Skin of body (tissue), 2 donors: ENCODE data around the gene CDH16. TPM values are rescaled to one million over a fixed set of nuclear protein-coding genes. Genes with fewer than 3 reads are reported as not detected.
A peak's percentile ranks its signal among the peaks of the same experiment; 100 is the strongest.
"Not testable (repeated sequence)": the region's sequence is repeated elsewhere in the genome, so short reads cannot be mapped to it uniquely, and the experiment has no call there.

Experiments
- DNase-seq: peaks from one replicate; lab custom pipeline; 2025; lab: John Stamatoyannopoulos, UW
- total RNA-seq: library from RNA; depleted of rRNA; stranded (reverse); fragments of >200 nt; gene quantifications from one replicate; pipeline ENCODE4 v1.2.3, GENCODE V29; 2014

Gene CDH16
- total RNA-seq, 1 donor from 2014 or later, result not detected

- no peak for DNase-seq
Observed at GRCh38 chr16:66873685-66874055, 45.0 kb downstream of the CDH16 start.

DNA sequence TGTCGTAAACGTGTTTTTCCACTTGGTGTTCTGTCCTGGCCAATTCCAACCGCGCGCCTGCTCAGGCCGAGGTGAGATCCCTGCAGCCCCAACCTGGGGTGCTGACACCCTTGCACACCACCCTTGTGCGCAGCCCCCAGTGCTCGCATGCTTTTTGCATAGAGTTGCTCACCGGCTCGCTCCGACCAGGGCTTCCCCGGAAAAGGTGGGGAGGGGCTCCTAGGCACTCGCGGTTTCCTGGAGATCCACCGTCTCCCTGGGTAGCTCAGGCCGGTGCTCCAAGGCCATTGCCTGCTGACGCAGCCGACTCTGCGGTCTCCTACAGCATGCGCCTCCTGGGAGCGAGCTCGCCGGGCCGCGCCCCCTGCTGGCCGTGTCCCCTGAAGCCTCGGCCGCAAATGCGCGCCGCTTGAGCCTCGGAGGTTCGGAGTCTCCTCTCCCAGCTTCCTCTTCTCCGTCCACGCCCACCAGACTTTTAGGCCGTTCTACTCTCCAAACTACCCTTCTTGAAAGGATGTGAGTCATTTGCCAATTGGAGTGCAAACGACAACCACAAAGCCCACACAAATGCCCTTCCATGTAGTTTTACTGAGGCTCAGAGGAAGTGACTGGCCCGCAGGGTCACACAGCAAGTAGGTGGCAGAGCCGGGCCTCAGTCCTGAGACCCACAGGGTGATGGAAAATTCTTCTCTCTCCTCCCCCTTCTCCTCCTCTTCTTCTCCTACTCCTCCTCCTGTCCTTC is 45.6 kb downstream of the CDH16 start:
- DNase-seq, result peak; percentile 64

GRCh38 chr16:66872559-66872942 is 46.1 kb downstream of the CDH16 start:
- DNase-seq, result no peak

DNA sequence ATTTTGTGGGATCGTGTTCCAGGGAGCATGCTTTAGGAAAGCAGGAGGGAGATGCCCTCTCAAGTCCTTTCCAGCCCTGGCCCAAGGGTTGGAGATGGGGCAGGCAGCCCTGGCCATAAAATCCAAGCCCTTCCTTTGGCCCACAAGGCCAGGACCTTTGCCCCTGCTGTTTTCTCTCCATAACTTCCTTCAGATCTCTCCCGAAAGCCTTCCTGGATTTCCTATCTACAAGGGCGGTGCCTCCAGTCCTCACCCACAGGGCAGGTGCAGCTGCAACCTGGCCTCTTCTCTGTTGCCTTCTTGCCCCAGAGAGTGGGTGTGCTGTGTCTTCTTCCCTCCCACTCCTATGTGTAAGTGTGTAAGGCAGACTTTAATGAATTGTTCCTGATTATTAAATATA is 46.8 kb downstream of the CDH16 start:
- no peak for DNase-seq

DNA sequence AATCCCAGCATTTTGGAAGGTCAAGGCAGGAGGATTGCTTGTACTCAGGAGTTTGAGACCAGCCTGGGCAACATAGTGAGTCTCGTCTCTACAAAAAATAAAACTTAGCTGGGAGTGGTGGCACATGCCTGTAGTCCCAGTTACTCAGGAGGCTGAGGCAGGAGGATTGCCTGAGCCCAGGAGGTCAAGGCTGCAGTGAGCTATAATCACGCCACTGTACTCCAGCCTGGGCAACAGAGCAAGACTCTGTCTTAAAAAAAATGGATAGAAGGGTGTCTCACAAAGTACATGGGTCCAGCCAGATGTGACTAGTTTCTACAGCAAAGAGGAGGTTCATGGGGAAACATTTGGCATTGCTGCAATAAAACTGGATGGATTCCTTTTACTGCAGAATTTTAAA is 47.3 kb downstream of the CDH16 start:
- not testable (repeated sequence) for DNase-seq

GRCh38 chr16:66869424-66869823 is 49.3 kb downstream of the CDH16 start:
- no peak for DNase-seq

GRCh38 chr16:66863707-66864106 is 55.0 kb downstream of the CDH16 start:
- DNase-seq, result no peak

DNA sequence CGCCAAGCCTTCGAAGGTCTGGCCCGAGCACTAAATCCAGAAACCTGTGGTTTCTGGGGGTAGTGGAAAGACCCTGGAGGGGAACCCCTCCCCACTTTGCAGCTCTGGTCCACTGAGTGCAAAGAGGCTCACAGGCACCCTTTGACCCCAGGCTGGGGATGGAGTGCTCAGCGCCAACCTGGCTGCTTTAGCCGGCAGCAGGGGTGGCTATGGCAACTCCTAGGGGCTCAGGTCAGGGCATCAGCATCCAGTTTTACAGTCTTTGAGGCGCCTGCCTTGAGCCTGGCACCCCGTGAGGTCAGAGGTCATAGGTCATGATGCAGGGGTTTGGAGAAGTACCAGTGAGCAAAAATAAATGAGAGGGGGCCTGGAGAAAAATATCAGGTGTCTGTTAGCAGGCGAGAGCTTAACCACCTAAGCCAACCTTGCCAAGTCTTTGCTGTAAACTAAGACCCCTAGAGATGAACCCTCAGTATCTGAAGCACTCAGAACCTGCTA is 56.6 kb downstream of the CDH16 start:
- DNase-seq, result no peak

- DNase-seq, result no peak
Observed at GRCh38 chr16:66859397-66860068, 59.2 kb downstream of the CDH16 start.

- no peak for DNase-seq
Observed at GRCh38 chr16:66858740-66859396, 59.8 kb downstream of the CDH16 start.

Other genes with a start within 250 kb of the CDH16 start
- gene CMTM4, start 222.1 kb downstream of the CDH16 start, total RNA-seq, result 18.7 TPM
- 113 TPM for gene DYNC1LI2, start 167.3 kb downstream of the CDH16 start, total RNA-seq
- 0.10 TPM for gene TERB1, start 117.3 kb downstream of the CDH16 start, total RNA-seq
- gene NAE1, start 87.9 kb downstream of the CDH16 start, total RNA-seq, result 52.4 TPM
- gene CA7, start 74.5 kb downstream of the CDH16 start, total RNA-seq, result not detected
- 7.4 TPM for gene PDP2, start 38.4 kb downstream of the CDH16 start, total RNA-seq
- gene RRAD, start 6.7 kb upstream of the CDH16 start, total RNA-seq, result 2.8 TPM
- gene CIAO2B, start 15.5 kb upstream of the CDH16 start, total RNA-seq, result 39.0 TPM
- gene CES2, start 16.6 kb upstream of the CDH16 start, total RNA-seq, result 18.7 TPM
- not detected for gene CES3, start 42.4 kb upstream of the CDH16 start, total RNA-seq
- gene CES4A, start 69.7 kb upstream of the CDH16 start, total RNA-seq, result 7.9 TPM
- 51.0 TPM for gene CBFB, start 110.3 kb upstream of the CDH16 start, total RNA-seq
- 21.2 TPM for gene PHAF1, start 191.1 kb upstream of the CDH16 start, total RNA-seq
- gene B3GNT9, start 232.1 kb upstream of the CDH16 start, total RNA-seq, result 14.8 TPM
- gene TRADD, start 241.0 kb upstream of the CDH16 start, total RNA-seq, result 5.8 TPM
- gene FBXL8, start 241.1 kb upstream of the CDH16 start, total RNA-seq, result 4.5 TPM
- gene HSF4, start 245.9 kb upstream of the CDH16 start, total RNA-seq, result 14.3 TPM